Activated naive CD8-positive, alpha-beta T cell treated with anti-CD3 and anti-CD28 coated beads, Interleukin-2, amount 50 U/mL, for 16 hours (primary cell): Measurements from ENCODE around the gene IRF1.
"Not testable (repeated sequence)": the region's sequence is repeated elsewhere in the genome, so short reads cannot be mapped to it uniquely, and the experiment has no call there.

ENCODE experiments used
- DNase-seq: peaks from one replicate; pipeline ENCODE4 v3.0.0-alpha.2; 2020; ENCODE audit warnings: low read depth, low spot score

The IRF1 gene

DNA sequence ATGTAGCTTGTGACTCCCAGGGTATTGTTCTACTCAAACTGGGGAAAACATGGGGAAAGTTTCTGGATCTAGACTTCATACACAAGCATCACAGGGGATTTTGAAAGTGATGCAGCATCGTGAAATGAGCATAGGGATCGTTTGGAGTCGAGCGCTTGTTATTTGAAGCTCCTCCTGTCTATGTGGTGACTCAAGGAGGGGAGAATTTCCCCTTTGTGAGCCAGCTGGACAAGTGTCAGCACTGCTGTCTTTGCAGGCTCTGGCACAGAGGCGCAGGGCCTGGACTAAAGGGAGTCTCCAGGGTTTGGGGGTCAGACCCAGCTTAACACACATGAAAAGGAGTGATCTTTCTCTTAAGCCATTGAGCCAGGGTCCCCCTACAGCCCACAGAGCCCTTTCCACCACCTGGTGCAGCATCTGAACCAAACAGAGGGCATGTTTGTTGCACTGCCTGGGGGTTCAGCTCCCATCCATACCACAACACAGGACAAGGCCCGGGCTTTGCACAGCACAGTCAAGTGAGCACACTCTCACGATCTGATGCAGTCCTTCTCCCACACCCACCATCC is 51.0 kb downstream of the IRF1 start:
- DNase-seq: no peak

DNA sequence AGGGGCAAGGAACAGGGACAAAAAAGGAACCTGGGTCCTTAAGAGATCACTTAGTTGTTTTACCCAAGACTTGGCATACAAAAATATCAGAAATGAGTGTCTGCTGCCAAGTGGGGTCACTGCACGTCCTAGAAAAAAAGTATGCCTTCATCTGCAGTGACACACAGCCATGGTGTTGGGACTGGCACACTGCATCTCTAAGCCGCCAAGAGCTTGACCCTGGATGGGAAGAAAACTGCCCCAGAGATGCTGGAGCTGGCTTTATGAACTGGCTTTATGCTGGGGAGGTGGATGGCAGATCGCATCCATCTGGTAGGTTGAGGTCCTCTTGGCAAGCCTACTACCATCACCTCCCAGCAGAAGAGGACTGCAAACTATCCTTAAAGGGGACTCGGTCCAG is 51.7 kb downstream of the IRF1 start:
- no peak for DNase-seq

DNA sequence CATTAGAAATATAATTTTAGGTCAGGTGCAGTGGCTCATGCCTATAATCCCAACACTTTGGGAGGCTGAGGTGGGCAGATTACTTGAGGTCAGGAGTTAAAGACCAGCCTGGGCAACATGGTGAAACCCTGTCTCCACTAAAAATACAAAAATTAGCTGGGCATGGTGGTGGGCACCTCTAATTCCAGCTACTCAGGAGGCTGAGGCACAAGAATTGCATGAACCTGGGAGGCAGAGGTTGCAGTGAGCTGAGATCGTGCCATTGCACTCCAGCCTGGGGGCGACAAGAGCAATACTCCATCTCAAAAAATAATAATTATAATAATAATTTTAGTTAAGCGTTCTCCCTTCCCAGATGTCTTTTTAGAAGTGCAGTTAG is 52.3 kb downstream of the IRF1 start:
- DNase-seq: not testable (repeated sequence)

DNA sequence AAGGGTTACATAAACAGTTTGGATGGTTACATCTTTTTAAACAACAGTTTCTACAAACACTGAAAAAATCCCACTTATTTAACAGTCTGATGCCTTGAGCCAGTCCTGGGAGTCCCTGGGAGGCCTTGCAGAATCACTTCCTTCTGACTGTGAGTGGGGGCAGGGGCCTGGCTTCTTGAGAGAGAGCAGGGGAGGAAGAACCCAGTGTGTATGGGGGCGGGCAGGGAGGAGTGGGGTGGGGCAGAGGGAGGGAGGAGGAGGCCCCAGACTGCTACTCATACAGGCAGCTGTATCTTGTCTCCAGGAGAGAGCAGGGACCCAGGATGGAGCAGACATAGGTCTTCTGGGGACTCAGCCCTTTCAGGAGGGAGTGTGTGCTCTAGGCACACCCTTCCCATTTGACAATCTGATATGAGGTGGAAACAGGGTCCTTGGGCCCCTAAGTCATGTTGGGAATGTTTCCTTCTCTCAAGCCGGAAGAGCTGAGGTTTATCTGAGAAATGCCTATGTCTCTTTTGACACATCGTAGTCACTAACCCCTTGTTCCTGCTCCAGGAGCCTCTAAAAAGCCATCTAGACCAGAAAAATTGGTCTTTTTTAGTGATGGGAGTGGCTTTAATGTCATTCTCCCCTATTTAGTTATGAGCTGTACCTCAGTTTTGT is 52.8 kb downstream of the IRF1 start:
- no peak for DNase-seq

DNA sequence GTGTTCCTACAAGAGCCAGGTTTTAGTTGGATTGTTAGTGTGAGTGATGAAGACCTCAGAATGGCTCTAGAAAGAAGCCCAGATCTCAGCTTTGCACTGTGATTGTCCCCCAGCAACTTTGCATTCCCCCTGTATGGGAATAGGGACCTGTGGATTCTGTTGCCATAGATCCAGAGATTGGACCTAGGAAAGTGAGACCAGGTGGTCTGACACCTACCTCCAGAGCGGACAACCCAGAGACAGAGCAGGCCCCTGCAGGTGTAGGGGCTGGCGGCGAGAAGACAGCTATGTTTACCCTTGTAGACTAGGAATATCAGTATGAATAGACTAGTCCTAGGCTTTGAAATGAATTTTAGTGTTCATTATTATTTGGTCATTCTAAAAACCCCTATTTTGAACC is 53.6 kb downstream of the IRF1 start:
- no peak for DNase-seq

DNA sequence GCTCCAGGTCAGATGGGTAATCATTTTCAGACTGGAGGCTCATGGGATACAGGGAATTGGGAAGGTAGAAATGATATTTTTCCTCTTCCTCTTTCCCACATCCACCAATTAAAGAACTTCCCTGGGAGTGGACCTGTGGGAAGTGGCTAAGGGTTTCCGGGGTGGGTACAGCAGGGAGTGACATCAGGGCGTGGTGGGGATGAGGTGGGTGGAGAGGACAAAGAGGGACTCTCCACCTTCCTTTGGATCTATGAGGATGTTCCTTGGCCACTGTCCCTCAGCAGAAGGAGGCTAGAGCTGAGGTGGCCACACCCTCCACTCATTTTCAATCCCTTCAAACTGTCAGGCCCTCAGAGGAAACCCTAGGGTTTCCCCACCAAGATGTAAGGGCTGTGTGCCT is 54.7 kb downstream of the IRF1 start:
- no peak for DNase-seq

DNA sequence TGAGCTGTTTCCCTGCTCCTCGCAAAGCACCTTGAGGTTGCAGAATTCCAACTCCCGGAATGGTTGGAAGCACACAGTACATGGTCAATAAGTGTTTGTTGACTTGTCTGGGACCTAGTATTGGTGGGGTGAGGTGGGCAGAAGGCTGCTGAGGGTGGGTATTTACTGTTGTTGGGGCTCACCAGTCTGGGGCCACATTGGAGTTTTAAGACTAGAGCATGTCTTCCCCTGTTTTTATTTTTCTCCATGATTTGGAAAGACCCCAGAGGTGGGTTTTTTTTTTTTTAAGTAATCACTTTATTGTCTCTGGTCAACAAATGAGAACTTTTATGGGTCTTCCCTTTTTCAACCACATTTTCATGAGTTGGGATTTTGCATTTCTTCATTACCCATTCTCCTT is 55.1 kb downstream of the IRF1 start:
- DNase-seq: no peak

DNA sequence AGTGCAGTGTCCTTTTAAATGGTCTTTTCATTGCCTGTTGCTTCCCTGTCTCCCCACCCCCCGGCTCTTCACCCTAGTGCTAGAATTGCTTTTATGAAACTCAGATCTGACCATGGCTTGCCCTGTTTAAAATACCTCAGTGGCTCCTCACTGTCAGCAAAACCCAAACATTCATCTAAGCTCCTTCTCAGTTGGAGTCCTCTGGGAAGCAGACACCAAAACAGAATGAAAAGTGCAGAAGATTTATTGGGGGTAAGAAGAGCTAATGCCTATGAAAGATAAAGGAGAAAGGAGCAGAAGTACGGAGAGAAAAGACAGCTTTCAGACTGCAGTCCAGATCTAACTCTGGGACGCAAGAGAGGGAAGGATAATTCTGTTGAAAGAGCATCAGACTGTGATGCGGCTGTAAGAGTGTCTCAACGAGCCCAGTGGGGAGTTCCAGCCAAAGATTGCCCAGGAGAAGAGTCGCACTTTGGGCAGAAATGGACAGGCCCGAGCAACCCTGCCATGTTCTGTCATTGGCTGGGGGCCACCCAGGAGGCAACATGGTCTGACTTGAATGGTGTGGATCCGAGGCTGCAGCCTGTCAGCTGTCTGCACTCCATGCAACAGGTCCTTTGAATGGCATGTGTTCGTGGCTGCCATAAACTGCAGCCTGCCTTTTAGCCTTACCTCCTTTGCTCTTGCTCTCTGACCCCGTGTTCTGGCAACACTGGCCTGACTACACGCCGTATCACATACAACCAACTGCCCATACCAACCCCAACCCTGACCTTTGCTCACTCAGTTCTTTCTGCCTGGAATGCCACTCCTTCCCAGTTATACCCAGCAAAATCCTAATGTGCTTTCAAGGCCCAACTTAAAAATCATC is 55.9 kb downstream of the IRF1 start:
- no peak for DNase-seq

DNA sequence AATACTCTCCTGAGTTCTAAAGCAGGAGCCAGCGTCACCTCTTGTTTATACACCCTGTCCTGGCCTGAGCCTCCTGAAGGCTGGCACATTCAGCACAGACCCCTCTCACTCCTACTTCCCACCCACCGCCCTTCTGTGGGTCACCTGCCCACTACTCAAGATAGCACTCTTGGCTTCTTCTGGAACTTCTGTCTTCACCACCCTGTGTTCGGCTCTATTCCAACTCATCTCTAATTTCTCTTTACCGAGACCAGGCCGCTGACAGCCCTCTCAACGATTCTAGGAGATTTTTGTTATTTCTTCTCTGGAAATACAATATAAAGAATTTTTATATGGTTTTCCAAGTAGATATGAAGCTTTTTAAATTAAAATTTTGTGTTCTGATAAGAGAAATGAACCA is 57.4 kb downstream of the IRF1 start:
- DNase-seq: no peak

DNA sequence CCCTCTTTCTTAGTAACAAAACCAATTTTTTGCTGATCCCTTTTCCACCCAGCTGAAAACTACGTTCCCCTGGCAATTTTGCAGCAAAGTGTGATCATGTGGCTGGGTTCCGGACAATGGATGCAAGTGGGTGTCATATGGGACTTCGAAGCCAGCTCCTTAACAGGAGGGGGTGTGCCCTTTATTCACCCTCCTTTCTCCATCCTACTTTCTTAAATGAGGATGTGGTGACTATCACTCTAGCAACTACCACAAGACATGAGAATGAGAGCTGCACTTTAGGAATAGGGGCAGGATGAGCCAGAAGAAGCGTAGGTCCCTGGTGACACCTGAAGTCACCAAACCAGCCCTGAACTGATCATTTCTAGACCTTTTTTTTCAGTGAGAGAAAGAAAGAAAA is 58.9 kb downstream of the IRF1 start:
- DNase-seq: no peak
